Tibial nerve (tissue), 4 donors: ENCODE measurements around the gene ELP4. TPM values are rescaled to one million over a fixed set of nuclear protein-coding genes. Genes with fewer than 3 reads are reported as not detected.
A peak's percentile ranks its signal among the peaks of the same experiment; 100 is the strongest.

Experiments
- DNase-seq, 2 donors: peaks; one replicate each; pipeline ENCODE4 v3.0.0-alpha.2; 2019; ENCODE audit warnings: low spot score in 2 of 2
- H3K27ac ChIP-seq, 4 donors: fragments of 200-600 bp; sonication (generic) in 3 of 4; one replicate each; pipeline ENCODE4 v1.5.1; 2017 to 2019; ENCODE audit warnings: mild to moderate bottlenecking in 1 of 4
- H3K27me3 ChIP-seq, 2 donors: fragments of 200-600 bp; sonication (generic) in 1 of 2; one replicate each; pipeline versions ENCODE4 v1.5.1 to v1.6.0; 2017 to 2019
- H3K36me3 ChIP-seq, 3 donors: fragments of 200-600 bp; sonication (generic); one replicate each; pipeline ENCODE4 v1.5.1; 2018 to 2019
- H3K4me1 ChIP-seq, 4 donors: fragments of 200-600 bp; sonication (generic) in 3 of 4; one replicate each; pipeline ENCODE4 v1.5.1; 2017 to 2019
- H3K4me3 ChIP-seq, 4 donors: fragments of 200-600 bp; sonication (generic) in 3 of 4; one replicate each; pipeline ENCODE4 v1.5.1; 2017 to 2019; ENCODE audit warnings: mild to moderate bottlenecking in 1 of 4, moderate library complexity in 1 of 4
- H3K9me3 ChIP-seq, 4 donors: fragments of 200-600 bp; sonication (generic) in 3 of 4; one replicate each; pipeline ENCODE4 v1.5.1; 2017 to 2019
- CTCF ChIP-seq, 5 experiments: fragments of 200-600 bp in 3 of 5; fragments of 450-650 bp in 2 of 5; sonication (generic) in 3 of 5; IDR thresholded peaks; one replicate each; pipeline ENCODE4 v1.5.1; 2016 to 2019; ENCODE audit warnings: antibody characterized with exemption in 5 of 5, mild to moderate bottlenecking in 3 of 5, moderate library complexity in 2 of 5
- EP300 ChIP-seq, 2 donors: sonication (generic); formaldehyde crosslinking; IDR thresholded peaks; one replicate each; pipeline ENCODE4 v1.6.1; 2017; ENCODE audit warnings: antibody characterized with exemption in 2 of 2, mild to moderate bottlenecking in 1 of 2
- POLR2A ChIP-seq, 2 donors: fragments of 450-650 bp; IDR thresholded peaks; one replicate each; pipeline ENCODE4 v1.6.1; 2017; ENCODE audit warnings: antibody characterized with exemption in 2 of 2, mild to moderate bottlenecking in 2 of 2, moderate library complexity in 2 of 2
- WGBS, 2 donors: methylation state at CpG; one replicate each; pipeline ENCODE4 v1.1.5; 2018; 5-methylcytosine and 5-hydroxymethylcytosine counted together
- total RNA-seq, 4 donors: library from RNA; depleted of rRNA; stranded (reverse); fragments of >200 nt; gene quantifications; one replicate each; pipeline ENCODE4 v1.1.0, GENCODE V29; 2016

Gene ELP4
- total RNA-seq, 4 donors from 2014 or later: 19.2 to 32.1 (median 29.7) TPM

- TF ChIP-seq EP300 (IDR thresholded peaks at IDR 0.05): peak in 1 of 2 donors; percentile 39
- TF ChIP-seq POLR2A (IDR thresholded peaks at IDR 0.05): no peak
- no peak for TF ChIP-seq CTCF (IDR thresholded peaks at IDR 0.05)
- no peaks in the 10 kb centered on the region for H3K9me3 ChIP-seq
- 4 to 7% methylated on average over 33 to 48 of the region's 48 CpGs for WGBS, 2 donors
- DNase-seq: peak in 1 of 2 donors; percentile 3
- peaks cover 20 to 99% of the 10 kb centered on the region in 2 donors for H3K27me3 ChIP-seq
- H3K36me3 ChIP-seq: no peaks in the 10 kb centered on the region
- H3K27ac ChIP-seq: no peak overlapping the region
- H3K4me1 ChIP-seq: peaks cover 0 to 60% (median 22%) of the 10 kb centered on the region in 4 donors
- no peak overlapping the region for H3K4me3 ChIP-seq
These were observed 290.1 kb downstream of the ELP4 start for GRCh38 chr11:31799435-31800397.

GRCh38 chr11:31800398-31801265 is 291.1 kb downstream of the ELP4 start:
- Histone ChIP-seq H3K4me3 (no peak overlapping the region), H3K4me1 (peaks cover 0 to 69% (median 25%) of the 10 kb centered on the region in 4 donors), H3K36me3 (no peaks in the 10 kb centered on the region), H3K9me3 (no peaks in the 10 kb centered on the region), H3K27ac (no peak overlapping the region), H3K27me3 (peaks cover 26 to 100% of the 10 kb centered on the region in 2 donors)
- DNase-seq: peak in 1 of 2 donors; percentile 3
- no peak for TF ChIP-seq POLR2A (IDR thresholded peaks at IDR 0.05)
- no peak for TF ChIP-seq CTCF (IDR thresholded peaks at IDR 0.05)
- no peak for TF ChIP-seq EP300 (IDR thresholded peaks at IDR 0.05)
- 8 to 10% methylated on average over 23 of the region's 23 CpGs for WGBS, 2 donors

GRCh38 chr11:31801298-31801702 is 291.7 kb downstream of the ELP4 start:
- Histone ChIP-seq H3K27ac (no peak overlapping the region), H3K27me3 (peaks cover 26 to 100% of the 10 kb centered on the region in 2 donors), H3K9me3 (no peaks in the 10 kb centered on the region), H3K4me3 (no peak overlapping the region), H3K4me1 (peaks cover 0 to 76% (median 26%) of the 10 kb centered on the region in 4 donors), H3K36me3 (no peaks in the 10 kb centered on the region)
- TF ChIP-seq CTCF (IDR thresholded peaks at IDR 0.05): no peak
- no peak for TF ChIP-seq EP300 (IDR thresholded peaks at IDR 0.05)
- no peak for TF ChIP-seq POLR2A (IDR thresholded peaks at IDR 0.05)
- no peak for DNase-seq
- WGBS, 2 donors: 7 to 12% methylated on average over 9 of the region's 9 CpGs

- WGBS, 2 donors: 13 to 15% methylated on average over 6 of the region's 6 CpGs
- Histone ChIP-seq H3K4me1 (peaks cover 0 to 75% (median 27%) of the 10 kb centered on the region in 4 donors), H3K36me3 (no peaks in the 10 kb centered on the region), H3K27me3 (peaks cover 28 to 100% of the 10 kb centered on the region in 2 donors), H3K4me3 (no peak overlapping the region), H3K9me3 (no peaks in the 10 kb centered on the region), H3K27ac (no peak overlapping the region)
- DNase-seq: no peak
- TF ChIP-seq CTCF (IDR thresholded peaks at IDR 0.05) (no peak), POLR2A (IDR thresholded peaks at IDR 0.05) (no peak), EP300 (IDR thresholded peaks at IDR 0.05) (no peak)
These were observed 292.5 kb downstream of the ELP4 start for GRCh38 chr11:31802000-31802551.
